ENCODE data around the gene ABCC3.

Gene ABCC3

DNA sequence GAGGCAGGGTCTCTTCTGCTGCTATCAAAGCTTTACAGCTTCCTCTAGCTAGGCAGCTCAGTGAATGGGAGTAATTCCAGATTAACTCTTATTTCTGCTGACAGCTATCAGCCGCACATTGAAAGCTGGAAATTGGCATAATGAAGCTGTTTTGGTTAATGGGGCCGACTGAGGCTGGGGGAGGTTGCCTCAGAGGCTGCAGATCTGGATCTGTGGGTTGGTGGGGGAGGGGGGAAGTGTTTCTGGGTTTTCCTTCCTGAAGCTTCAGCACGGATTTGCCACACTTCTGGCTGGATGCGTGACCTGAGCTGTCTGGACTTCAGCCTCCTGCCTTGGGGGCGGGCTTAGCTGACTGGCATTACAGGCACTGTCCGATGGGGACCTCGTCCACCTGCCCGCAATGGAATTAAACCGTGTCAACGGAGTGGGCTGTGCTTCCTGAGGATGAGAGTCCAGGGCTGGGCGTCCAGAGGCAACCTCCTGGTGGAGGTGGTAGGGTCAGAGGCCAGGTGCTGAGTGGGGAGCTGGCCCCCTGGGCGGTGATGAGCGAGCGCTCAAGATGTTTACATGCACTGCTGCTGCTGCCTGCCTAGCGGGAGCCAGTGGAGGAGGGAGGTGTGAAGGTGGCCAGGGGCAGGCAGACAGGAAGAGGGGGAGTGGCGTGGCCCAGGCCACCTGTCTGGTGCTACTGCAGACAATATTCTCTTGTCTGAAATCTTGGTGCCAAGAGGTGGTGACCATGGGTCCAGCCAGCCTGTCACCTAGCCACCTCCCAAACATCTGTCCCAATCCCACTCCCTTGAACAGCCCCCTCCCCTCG, 6.7 kb upstream of the ABCC3 start:
- DNase-seq (ENCODE audit: low read depth in 2 of 2), result no peak

DNA sequence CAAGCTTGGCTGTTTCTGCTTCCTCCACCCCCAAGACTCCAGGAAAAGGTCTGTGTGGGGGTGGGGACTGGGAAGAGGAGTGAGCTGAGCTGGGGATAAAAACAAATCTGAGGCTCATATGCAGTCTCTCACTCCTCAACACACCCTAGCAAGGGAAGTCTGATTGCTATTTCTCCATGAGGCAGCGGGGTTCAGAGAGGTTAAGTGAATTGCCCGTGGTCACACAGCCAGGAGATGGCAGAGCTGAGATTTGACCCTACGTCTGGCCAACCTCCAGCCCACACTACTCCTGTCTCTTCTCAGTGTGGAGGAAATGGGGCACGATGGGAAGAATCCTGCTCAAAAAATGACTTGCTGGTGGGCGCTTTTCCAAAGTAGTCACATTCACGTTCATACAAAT, 4.8 kb upstream of the ABCC3 start:
- no peak for DNase-seq (ENCODE audit: low read depth in 2 of 2)

DNA sequence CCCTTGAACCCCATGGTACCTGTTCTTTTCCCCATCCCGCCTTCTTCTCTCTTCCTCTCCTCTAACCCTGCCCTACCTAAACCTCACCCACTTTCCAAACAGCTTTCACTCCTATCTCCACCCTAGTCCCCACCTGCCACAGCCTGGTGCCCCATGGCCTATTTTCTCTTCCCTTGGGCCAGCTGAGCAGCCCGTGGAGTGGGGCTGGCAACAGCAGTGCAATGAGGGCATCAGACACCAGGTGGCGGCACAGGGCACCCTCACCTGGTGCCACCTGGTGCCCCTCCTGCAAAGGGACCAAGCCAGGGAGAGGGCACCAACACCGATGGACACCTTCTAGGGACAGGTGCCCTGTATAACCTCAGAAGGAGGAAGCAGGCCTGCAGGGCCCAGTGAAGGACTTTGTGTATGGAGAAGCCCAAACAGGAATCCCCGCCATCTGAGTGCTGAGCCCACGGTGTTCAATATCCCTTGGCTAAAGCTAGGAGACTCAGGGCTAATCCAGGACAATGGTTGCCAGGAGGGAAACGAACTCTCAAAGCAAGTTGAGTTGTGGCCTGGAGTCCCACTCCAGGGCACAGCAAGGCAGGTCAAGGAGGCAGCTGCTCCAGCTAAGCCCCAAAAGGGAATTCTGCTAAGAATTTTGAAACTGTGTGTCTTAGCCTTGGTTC, 4.0 kb upstream of the ABCC3 start:
- DNase-seq (ENCODE audit: low read depth in 2 of 2), result peak; percentile 15 to 46

DNA sequence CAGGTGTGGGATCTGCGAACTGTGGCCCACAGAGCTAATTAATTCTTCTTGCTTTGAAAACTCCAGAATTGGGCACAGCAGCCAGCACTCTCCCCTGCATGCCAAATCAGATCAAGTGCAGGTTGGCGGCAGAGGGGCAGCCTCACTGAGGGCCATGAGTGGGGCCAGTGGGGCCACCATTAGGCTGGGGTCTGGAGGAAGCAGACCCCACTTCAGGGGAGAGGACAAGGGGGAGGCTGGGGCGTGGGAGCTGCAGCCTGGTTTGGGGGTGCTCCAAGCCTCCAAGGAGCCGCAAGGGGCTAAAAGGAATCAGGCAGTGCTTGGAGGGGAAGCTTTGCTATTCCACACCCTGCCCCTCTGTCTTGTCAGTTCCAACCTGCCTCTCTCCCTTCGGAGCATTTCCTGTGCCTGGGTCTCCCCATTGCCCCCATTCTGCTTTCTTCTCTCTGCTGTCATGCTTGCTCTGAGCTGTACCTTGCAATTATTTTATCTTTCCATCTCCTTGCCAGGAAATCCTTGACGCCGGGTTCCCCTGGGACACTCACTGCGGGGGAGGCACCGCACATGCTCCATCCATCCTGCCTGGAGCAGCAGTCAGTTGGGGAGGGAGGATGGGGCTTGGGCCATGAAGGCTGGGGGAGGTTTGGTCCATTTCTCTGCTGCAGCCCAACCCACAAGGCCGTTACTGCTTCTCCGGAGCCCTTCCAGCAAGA, 3.3 kb upstream of the ABCC3 start:
- DNase-seq (ENCODE audit: low read depth in 2 of 2), result no peak

DNA sequence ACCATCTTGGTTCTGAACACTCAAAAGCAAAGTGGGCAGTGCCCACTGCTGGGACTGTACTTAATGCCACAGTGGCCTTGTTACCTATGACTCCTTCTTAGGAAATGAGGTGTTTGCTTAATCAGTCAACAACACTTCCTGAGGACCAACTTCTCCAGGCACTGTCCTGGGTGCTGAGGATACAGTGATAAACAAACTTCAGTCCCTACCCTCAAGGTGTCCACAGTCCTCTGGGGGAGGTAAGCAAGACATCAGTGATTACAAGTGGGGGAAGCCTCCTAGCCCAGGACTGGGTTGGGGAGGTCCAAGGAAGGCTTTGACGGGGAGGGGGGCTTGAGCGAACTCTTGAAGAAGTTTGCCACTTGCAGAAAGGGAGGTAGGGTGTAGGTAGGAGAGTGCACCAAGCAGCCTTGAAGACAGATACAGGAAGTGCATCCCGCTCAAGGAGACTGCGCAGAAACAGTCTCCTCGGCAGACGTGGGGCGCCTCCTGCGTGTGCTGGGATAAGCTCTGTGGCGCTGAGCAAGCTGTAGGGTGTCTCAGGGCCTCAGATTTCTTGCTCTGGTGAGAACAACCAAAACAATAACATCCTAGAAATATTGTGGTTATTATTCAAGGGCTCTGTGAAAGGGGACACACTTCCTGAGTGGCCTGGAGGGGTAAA, 2.6 kb upstream of the ABCC3 start:
- no peak for DNase-seq (ENCODE audit: low read depth in 2 of 2)

DNA sequence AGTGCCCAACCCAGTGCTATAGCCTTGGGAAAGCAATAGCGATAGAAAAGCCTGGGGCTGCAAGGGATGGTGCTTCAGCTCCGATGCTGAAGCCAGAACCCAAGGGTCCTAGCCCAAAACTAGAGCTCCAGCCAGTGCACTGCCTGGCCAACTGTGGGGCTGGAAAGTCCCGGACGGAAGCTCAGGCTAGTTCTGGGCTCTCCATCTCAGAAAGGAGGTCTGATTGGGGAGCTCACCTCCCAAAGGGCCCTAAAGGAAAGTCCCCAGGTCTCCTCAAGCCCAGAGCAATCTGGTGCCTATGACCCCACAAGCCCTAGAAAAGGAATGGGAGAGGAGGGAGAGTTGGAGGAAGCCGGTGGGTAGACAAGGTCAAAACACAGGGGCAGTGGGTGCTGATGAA, 2.0 kb upstream of the ABCC3 start:
- no peak for DNase-seq (ENCODE audit: low read depth in 2 of 2)

DNA sequence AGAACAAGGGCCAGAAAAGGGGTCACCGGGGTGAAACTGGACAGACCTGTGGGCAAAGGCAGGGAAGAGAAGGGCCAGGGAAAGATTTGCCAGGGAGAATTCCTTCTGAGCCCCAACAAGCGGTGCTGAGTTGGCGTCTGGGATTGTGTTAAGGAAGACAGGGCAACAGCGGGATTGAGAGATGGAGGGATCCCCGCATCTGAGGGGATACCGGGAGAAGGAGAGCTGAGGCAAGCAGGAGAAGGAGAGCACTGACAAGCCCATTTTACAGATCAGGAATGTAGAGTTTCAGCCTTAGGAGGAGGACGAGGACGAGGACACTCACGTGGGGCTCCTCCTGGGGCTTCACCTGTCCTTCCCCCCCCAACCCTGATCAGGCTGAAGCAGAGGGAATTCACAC, 998 bp upstream of the ABCC3 start:
- DNase-seq (ENCODE audit: low read depth in 2 of 2), result no peak

DNA sequence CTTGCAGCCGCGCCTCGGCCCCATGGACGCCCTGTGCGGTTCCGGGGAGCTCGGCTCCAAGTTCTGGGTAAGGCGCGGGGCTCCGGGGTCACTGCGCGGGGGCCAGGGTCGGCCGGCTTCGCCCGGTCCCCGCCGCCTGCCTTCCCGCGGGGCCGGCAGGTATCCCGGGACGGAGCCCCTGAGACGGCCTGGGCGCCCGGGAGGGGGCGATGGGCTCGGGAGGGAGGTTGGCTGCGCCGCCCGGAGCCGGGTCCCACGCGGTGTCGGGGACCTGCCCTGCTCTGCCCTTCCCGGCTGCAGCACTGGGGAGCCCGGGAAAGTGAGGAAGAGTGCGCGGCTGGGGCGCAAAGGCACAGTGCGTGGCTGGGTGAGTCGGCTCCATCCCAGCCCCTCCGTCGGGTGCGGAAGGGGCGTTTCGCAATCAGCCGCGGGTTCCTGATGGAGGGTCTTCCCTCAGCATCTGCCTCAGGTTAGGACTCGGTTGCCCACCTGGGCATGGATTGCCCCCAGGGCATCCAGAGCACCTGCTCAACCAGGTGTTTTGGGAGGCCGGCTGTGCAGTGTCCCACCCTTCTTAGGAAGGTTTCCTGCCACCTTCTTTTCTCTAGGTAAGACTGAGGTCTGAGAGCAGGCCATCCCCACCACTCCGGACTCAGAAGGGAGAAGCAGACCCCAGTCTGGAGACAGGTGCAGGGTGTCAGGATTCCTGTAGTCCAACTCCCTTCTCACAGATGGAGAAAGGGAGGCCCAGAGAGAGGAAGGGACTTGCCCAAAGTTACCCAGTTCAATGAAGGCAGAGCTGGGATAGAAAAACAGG, 442 bp downstream of the ABCC3 start:
- DNase-seq (ENCODE audit: low read depth in 2 of 2), result no peak

DNA sequence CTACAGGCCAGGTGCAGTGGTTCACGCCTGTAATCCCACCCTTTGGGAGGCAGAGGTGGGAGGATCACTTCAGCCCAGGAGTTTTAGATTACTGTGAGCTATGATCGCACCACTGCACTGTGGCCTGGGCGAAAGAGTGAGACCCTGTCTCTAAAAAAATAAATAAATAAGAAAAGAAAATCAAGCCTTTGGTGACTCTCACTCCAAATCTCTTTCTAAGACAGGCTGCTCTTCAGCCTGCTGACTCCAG, 976 bp downstream of the ABCC3 start:
- DNase-seq (ENCODE audit: low read depth in 2 of 2), result no peak

DNA sequence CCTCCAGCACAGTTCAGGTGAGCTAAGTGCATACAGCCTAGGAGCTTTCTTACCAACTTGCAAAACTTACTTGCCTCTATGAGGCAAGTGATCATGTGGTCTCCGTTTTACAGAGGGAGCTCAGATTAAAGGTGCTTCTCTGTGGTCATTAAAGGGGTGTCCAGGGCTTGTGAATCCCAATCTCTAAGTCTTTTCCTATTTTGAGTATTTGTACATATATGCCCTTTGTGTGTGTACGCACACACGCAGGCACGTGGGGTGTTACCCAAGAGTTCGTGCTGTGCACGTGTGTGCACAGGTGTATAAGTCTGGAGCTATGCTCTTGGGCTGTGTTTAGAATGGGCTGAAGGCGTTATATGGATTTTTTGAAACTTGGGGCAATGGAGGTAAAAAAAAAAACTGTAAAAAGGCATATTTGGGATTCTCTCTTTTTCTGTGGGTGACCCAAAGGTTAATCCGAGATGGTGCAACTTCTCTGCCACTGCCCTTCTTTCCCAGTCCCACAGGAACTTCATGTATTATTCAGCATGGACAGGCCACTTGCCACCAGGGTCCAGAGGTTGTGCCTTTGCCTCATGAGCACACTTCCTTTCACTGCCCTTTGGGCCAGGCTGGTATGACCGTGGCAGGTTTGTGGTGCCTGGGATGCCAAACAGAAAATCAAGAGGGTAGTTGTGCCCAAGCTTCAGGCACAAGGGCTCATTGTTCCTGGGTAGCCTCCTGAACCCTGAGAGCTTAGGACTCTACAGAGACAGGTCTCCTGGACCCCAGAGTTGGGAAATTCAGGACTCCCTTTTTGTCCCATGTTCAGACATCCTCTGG, 1.5 kb downstream of the ABCC3 start:
- DNase-seq (ENCODE audit: low read depth in 2 of 2), result no peak

DNA sequence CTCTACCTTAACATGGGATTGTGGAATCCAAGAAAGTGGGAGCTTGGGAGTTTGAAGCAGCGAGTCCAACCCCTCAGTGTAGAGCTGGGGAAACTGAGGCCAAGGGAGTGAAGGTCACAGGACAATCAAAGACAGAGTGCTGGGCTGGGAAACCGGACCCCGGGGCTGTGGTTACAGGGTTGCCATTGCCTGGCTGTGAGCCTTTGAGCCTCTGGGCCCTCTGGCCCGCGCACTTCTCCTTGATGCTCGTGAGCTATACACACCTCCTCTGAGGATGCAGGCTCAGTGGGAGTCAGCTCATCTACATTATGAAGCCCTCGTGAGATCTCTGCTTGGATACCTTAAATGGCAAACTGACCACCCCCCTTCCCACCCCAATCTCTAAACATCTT, 2.1 kb downstream of the ABCC3 start:
- DNase-seq (ENCODE audit: low read depth in 2 of 2), result no peak

DNA sequence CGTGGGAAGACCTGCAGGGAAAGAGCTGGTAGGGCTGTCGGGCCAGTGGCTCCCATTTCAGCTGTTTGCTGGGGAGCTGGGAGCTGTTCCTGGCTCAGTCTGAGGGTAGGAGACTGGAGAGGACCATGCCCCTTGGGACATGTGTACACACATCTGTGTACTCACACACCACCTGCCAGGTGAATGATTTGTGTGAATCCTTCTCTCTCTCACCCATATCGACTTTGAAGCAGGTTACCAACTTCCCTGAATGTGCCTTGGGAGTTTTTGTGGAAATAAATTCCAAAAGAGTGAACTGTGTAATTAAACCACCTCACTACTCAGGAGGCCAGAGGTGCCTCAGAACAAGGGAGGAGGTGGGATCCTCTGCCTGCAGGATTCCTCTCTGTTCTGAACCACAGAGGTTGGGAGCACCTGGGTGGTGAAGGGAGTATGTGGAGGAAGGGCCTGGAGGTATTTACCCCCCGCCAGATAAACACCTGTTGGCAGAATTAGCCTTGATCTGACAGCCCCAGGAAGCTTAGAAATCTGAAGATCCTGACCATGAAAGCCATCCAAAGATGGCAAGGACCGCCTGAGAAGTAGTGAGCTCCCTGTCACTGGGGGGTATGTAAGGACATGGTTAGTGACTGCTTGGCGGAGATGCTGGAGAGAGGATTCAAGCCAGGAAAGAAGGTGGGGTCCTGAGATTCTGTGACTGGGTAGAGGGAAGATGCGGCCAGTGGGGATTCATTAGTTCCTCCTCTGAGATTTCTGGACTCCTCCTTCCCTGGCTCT, 3.3 kb downstream of the ABCC3 start:
- DNase-seq (ENCODE audit: low read depth in 2 of 2), result no peak

DNA sequence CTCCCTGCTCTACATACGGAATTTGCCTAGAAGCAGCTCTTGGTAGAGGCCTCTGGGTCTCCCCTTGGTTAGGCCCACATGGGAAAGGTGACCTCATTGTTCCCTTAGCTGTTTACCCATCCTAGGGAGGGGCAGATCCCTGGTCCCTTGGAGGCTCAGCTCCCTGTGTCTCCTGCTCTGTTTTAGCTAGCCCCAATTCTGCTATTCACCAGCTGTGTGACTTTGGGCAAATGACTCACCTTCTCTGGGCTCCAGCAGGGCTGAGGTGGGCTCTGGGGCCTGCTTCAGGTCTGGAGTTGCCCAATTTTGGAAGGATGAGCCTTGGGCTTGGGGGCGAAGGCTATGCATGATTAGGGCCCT, 3.9 kb downstream of the ABCC3 start:
- DNase-seq (ENCODE audit: low read depth in 2 of 2), result no peak

DNA sequence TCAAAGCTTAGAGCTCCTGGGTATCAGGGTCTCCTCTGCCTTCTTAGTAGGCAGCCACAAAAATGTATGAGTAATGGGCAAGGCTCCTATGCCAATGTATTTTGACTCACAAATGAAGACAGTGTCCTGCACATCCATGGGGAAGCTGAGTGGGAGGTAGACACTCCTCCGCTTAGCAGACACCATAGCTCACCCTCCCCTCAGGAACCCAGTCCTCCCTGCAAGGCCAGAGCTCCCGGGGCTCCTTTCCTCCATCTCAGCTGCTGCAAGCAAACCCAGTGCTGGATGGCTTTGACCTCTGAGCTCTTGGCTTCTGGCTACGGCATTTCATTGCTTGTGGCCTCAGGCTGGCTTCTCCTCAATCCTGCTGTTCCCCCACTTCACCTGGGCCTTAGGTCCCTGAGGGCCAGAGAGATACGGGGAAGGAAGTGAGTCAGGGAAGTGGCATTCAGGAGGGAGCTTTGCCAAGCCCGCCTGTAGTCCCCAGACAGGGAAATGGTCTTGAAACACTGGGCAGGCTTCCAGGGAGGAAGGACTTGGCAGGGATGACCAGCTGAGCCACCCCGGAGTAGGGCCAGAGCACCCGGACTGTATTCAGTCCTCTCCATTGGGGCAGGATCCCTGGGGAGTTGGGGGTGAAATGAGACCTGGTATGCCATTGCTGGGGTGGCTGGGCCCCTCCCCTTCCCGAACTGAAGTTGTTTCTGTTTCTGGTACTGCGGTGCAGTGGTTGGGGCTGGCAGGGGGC, 4.5 kb downstream of the ABCC3 start:
- DNase-seq (ENCODE audit: low read depth in 2 of 2), result no peak

DNA sequence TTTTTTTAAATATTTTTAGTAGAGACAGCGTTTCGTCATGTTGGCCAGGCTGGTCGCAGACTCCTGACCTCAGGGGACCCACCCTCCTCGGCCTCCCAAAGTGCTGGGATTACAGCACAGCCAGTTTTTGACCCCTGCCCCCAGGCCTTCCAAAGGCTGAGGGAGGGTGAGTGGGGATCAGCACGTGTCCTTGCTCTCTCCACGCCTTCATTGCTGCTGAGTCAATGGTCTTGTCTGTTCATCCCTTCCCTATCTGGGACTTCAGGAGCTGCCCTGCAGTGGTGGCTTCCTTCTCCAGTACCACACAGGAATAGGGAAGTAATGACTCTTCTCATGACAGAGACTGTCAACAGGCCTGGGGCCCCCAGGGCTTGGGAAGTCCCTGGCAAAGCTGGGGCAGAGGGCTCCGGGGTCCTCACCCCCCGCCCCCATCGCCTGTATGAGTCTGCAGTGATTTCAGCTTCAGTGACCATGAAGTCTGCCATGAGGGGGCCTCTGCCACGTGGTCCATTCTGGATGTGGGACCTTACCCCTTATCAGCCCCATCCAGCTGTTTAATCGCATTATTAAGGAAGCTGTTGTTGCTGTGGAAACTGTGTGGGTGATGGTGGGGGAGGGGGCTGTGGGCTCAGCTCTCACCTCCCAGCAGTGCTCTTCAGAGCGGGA, 6.1 kb downstream of the ABCC3 start:
- DNase-seq (ENCODE audit: low read depth in 2 of 2), result no peak

DNA sequence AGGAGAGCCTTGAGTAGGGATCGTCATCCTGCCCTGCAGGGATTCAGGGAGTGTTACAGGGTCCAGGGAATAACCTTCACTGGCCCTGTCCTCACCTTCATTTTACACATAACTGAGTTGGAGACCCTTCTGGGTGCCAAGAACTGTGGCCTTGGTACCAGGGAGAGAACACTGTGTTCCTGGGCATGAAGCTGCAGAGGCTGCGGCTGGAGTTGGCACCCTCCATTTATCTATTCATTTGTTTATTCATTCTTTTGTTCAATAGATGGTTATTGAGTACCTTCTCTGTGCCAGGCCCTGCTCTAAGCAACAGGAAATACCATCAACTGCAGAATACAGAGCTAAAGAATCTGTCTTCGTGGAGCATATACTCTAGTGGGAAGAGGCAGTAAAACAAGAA, 6.7 kb downstream of the ABCC3 start:
- DNase-seq (ENCODE audit: low read depth in 2 of 2), result no peak

DNA sequence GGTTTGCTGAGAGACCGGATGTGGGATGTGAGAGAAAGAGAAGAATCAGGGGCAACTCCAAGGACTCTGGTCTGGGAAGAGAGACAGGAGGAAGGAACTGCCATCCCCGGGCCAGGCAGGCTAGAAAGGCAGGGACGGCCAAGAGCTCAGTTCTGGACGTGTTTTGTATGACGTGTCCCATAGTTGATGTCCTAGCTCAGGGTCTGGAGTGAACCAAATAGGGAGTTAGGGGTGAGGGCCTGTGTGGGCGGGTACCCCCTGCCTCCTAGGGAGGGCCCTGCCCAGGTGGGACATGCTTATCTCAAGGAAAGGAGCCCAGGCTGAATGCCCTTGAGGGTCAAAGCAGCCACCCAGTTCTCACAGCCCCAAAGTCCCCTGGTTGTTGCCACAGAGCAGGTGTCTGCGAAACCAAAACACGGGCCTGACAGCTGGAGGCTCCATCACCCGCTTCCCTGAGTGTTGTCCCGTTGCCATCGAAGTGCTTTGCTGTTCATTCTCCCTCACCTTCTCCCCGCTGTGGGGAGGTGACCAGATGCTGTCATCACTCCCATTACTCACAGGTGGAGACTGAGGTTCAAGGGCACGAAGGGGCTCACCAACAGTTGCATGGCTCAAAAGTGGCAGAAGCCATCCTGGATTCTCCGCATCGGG, 7.5 kb downstream of the ABCC3 start:
- no peak for DNase-seq (ENCODE audit: low read depth in 2 of 2)
